Uterus (tissue), 4 donors: Measurements from ENCODE around the gene MATN3. TPM values are rescaled to one million over a fixed set of nuclear protein-coding genes. Genes with fewer than 3 reads are reported as not detected.

ENCODE experiments used
- DNase-seq, 2 donors: peaks; one replicate each; pipeline ENCODE4 v3.0.0-alpha.2; 2019 to 2020
- H3K27ac ChIP-seq, 2 donors: fragments of 200-600 bp; sonication (generic); 1 replicate in 1 of 2; 2 replicates in 1 of 2; pipeline ENCODE4 v1.5.1; 2016 to 2018
- H3K27me3 ChIP-seq, 2 donors: fragments of 200-600 bp; sonication (generic); one replicate each; pipeline ENCODE4 v1.5.1; 2018 to 2019; ENCODE audit warnings: control low read depth in 1 of 2
- H3K36me3 ChIP-seq, 2 donors: fragments of 200-600 bp; sonication (generic); one replicate each; pipeline ENCODE4 v1.5.1; 2019; ENCODE audit warnings: control low read depth in 1 of 2
- H3K4me1 ChIP-seq, 2 donors: fragments of 200-600 bp; sonication (generic); one replicate each; pipeline ENCODE4 v1.5.1; 2018 to 2019; ENCODE audit warnings: control low read depth in 1 of 2
- H3K4me3 ChIP-seq, 2 donors: fragments of 200-600 bp; sonication (generic); 1 replicate in 1 of 2; 2 replicates in 1 of 2; pipeline ENCODE4 v1.5.1; 2018 to 2019; ENCODE audit warnings: mild to moderate bottlenecking in 1 of 2
- H3K9me3 ChIP-seq, 2 donors: fragments of 200-600 bp; sonication (generic); one replicate each; pipeline ENCODE4 v1.5.1; 2019; ENCODE audit warnings: control low read depth in 1 of 2
- CTCF ChIP-seq, 4 experiments: fragments of 200-600 bp in 2 of 4; fragments of 450-650 bp in 2 of 4; sonication (generic) in 2 of 4; IDR thresholded peaks; one replicate each; pipeline ENCODE4 v1.5.1; 2016 to 2019; ENCODE audit warnings: antibody characterized with exemption in 4 of 4, mild to moderate bottlenecking in 2 of 4, moderate library complexity in 1 of 4
- POLR2A ChIP-seq, 2 donors: fragments of 450-650 bp; IDR thresholded peaks; one replicate each; pipeline ENCODE4 v1.6.1; 2016; ENCODE audit warnings: antibody characterized with exemption in 2 of 2, mild to moderate bottlenecking in 1 of 2, moderate library complexity in 1 of 2
- intact Hi-C: fragments of 100-400 bp; cut with DNase I; formaldehyde crosslinking; loops from one replicate; pipeline ENCODE4 v1.15.1; 2023; ENCODE audit warnings: low total_unique reads
- total RNA-seq, 4 donors: library from RNA; depleted of rRNA in 3 of 4; stranded (reverse); fragments of >200 nt in 3 of 4; gene quantifications; one replicate each; pipeline versions ENCODE4 v1.1.0 to v1.2.4, GENCODE V29; 2014 to 2023
- donor health status: DM: yes; HTN: yes; CAD: no.

MATN3 gene
- total RNA-seq, 4 donors from 2014 or later: 1.2 to 2.1 (median 1.3) TPM

DNA sequence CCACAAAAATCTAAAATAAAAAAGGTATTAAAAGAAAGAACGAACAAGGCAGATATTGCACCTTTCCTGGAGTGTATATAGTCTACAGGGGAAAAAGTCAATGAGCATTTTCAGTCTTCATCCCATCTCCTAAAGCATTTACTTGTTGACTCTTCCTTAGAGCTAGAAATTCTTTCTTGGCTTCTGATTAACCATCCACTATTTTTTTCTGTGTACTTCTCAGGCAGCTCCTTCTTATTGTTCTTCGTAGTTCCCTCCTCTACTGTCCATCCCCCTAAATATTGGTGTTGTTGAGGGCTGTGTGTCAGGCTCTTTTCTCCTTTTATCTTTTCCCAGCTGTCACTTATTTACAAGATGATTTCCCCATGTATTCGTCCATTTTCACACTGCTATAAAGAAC lies 42.5 kb upstream of the MATN3 start:
- intact Hi-C loops: no loop called here
- Histone ChIP-seq H3K27me3 (no peaks in the 10 kb centered on the region), H3K9me3 (no peaks in the 10 kb centered on the region)

GRCh38 chr2:20054119-20054518 lies 41.7 kb upstream of the MATN3 start:
- Histone ChIP-seq H3K4me3 (no peak overlapping the region), H3K27ac (no peak overlapping the region), H3K9me3 (no peaks in the 10 kb centered on the region), H3K36me3 (no peaks in the 10 kb centered on the region), H3K27me3 (no peaks in the 10 kb centered on the region), H3K4me1 (no peaks in the 10 kb centered on the region)
- intact Hi-C loops: no loop called here
- TF ChIP-seq CTCF (IDR thresholded peaks at IDR 0.05) (no peak), POLR2A (IDR thresholded peaks at IDR 0.05) (no peak)
- DNase-seq: no peak

More for the DNA sequence above, 42.5 kb upstream of the MATN3 start:
- TF ChIP-seq POLR2A (IDR thresholded peaks at IDR 0.05): no peak
- no peak for TF ChIP-seq CTCF (IDR thresholded peaks at IDR 0.05)
- no peaks in the 10 kb centered on the region for H3K36me3 ChIP-seq
- H3K4me3 ChIP-seq: no peak overlapping the region
- no peak overlapping the region for H3K27ac ChIP-seq
- DNase-seq: no peak
- H3K4me1 ChIP-seq: no peaks in the 10 kb centered on the region

GRCh38 chr2:20052861-20053281 lies 40.4 kb upstream of the MATN3 start:
- DNase-seq: peak; percentile 72 to 86
- intact Hi-C loops: no loop called here
- H3K27ac ChIP-seq: peak overlapping the region; percentile 95 to 98

DNA sequence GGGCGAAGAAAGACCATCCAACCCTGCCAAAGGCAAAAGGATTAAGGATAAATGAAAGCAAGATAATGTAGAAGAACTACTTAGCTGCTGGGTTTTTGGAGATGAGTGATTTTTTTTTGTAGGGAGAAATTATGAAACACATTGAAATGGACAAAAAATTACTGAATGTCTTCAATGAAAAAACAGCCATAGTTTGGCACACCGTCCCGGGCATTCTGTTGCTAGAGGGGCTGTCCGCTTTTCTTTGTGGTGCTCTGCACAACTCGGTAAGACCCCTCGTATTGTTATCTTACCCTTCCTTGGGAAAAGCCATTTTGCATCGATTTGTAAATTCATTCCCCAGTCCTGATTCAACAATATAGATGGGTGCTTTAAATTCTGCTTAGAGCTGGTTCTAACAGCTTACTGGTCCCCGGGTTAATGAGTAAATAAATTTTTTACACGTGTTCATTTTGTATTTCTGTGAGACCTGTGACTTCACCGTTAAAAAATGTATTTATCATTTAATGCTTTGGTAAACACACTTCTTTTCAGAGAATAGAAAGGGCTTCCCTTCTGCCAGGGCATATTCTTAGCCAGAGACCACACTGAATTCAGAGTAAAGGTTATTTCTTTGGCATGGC lies 39.9 kb upstream of the MATN3 start:
- H3K27me3 ChIP-seq: no peaks in the 10 kb centered on the region
- TF ChIP-seq CTCF (IDR thresholded peaks at IDR 0.05) (no peak), POLR2A (IDR thresholded peaks at IDR 0.05) (no peak)
- no peaks in the 10 kb centered on the region for H3K4me1 ChIP-seq
- DNase-seq: no peak
- no peaks in the 10 kb centered on the region for H3K36me3 ChIP-seq
- H3K27ac ChIP-seq: peak overlapping the region; percentile 95 to 98
- H3K9me3 ChIP-seq: no peaks in the 10 kb centered on the region
- peak overlapping the region; percentile 74 to 76 for H3K4me3 ChIP-seq
- intact Hi-C loops: no loop called here

More at GRCh38 chr2:20052861-20053281, 40.4 kb upstream of the MATN3 start:
- Histone ChIP-seq H3K36me3 (no peaks in the 10 kb centered on the region), H3K27me3 (no peaks in the 10 kb centered on the region), H3K9me3 (no peaks in the 10 kb centered on the region), H3K4me3 (peak overlapping the region; percentile 74 to 76), H3K4me1 (no peaks in the 10 kb centered on the region)
- TF ChIP-seq POLR2A (IDR thresholded peaks at IDR 0.05) (peak in 1 of 2 donors; percentile 29), CTCF (IDR thresholded peaks at IDR 0.05) (no peak)

GRCh38 chr2:20051532-20052228 lies 39.2 kb upstream of the MATN3 start, which contains the start of gene LAPTM4A:
Gene LAPTM4A (minus strand): TSS chr2:20051628. CDS start chr2:20051520, 108 bp downstream.
- intact Hi-C loops: no loop called here
- Histone ChIP-seq H3K36me3 (no peaks in the 10 kb centered on the region), H3K9me3 (no peaks in the 10 kb centered on the region), H3K27ac (peak within 1 kb of the TSS; percentile 95 to 98), H3K4me3 (peak within 1 kb of the TSS; percentile 74 to 76), H3K4me1 (no peaks in the 10 kb centered on the region), H3K27me3 (no peaks in the 10 kb centered on the region)
- peak in 3 of 4 experiments; percentile 7 to 58 (median 19) for TF ChIP-seq CTCF (IDR thresholded peaks at IDR 0.05)
- TF ChIP-seq POLR2A (IDR thresholded peaks at IDR 0.05): peak; percentile 90 to 92
- peak; percentile 98 to 99 for DNase-seq
